ENCODE results near the gene DDX20.
A peak's percentile ranks its signal among the peaks of the same experiment; 100 is the strongest.

DDX20 gene

DNA sequence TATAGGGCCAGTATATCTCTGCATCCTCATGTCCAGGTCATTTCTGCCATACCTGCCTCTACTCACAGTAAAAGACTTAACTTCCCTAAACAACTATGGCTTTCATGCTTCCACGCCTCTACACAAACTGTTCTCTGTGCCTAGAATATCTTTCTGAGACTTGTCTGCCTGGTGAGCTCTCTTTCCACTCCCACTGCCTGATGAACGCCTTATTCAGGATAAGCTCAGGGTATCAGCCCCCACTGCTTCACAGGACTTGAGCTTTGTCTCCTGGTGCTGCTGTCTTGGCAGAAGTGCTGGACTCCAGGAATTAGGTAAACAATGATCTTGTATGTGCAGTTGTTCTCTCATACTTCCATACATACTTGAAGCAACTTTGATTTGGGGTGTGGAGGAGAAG is 4.8 kb upstream of the DDX20 start:
- no peak for DNase-seq (ENCODE audit: low spot score)

DNA sequence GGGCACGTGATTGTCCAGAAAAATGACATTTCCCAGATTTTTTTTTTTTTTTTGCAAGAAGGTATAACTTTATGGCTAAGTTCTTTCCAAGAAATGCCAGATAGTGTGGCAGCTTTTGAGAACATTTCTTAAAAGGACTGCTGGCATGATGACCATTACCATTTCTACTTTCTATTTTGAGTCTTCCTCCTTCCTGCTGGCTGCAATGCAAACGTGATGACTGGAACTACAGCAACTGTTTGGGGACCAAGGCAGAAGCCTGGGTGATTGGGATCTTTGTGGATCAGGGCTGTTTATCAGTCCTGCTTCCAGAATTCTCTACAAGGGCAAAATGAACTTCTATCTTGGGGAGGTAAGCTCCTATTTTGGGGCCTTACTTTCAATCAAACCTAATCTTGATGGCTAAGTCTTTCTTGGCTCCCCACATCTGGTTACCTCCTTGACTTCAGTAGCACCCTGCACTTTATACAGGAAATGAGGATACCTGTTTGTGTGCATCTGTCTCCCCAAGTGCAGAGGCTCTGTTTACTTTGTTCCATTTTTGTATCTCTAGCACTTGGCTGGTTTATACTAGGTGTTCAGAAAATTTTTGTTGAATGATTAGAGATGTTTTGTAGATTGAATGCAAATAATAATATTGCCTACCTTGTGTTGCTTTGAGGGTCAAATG is 3.7 kb upstream of the DDX20 start:
- no peak for DNase-seq (ENCODE audit: low spot score)

DNA sequence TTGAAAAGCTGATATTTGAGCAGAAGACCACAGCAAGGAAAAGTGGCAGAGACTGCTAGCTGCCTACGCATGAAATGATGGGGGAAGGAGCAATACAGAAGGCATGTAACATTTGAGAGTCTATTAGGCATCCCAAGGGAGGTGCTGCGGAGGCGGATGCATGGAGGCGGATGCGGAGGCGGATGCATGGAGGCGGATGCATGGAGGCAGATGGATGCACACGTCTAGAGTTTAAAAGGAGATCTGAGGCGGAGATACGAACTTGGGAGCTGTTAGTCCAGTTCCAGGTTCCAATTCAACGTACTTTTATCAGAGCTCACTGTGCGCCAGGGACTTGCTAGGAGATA is 744 bp upstream of the DDX20 start:
- no peak for DNase-seq (ENCODE audit: low spot score)

DNA sequence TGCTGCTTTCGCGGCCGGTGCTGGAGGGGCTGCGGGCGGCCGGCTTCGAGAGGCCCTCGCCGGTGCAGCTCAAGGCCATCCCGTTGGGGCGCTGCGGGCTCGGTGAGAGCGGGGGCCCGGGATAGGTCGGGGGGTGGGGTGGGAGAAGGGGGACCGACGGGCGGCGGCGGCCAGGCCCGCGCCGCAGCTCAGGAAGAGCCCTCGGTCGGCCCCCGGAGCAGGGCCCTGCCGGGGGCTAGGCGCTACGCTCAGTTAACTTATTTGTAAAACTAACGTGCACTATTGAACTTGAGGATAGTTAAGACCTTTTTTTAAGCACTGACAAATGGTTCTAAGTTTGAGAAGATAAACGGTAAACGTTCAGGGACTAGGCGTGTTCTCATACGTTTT is 418 bp downstream of the DDX20 start:
- DNase-seq (ENCODE audit: low spot score), result peak; percentile 23

DNA sequence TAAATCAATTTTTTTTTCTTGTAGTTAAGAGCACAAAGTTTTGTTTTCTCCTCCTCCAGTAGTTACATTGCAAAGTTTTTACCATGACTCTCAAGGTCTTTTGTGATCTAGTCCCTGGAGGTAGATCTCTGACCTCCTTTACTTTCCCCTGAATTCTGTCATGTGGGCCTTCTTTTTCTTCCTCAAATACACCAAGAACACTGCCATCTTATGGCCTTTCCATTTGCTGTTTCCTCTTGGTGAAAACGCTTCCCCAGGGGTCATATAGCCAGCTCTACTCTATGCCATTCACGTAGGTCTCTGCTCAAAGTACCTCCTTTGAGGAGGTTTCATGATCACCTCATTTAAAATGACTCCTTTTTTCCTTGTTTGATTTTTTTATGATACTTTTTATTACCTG is 2.7 kb downstream of the DDX20 start:
- DNase-seq (ENCODE audit: low spot score), result no peak

DNA sequence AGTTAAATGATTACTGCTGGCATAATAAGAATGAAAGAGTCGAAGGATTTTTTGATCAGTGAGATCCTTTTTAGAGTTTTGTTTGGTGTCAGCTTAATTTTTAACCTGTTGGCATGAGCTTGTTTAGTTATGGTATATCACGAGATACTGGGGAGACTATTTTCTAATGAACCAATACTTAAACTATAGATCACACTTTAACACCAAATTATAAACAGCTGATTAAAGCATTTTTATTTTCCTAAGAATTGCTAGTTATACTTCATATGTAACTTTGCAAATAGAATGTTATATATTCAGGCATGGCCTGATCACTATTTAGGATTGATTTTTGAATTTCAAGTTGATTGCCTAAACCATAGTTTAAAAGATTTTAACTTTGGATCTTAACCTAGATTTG is 6.0 kb downstream of the DDX20 start:
- no peak for DNase-seq (ENCODE audit: low spot score)

DNA sequence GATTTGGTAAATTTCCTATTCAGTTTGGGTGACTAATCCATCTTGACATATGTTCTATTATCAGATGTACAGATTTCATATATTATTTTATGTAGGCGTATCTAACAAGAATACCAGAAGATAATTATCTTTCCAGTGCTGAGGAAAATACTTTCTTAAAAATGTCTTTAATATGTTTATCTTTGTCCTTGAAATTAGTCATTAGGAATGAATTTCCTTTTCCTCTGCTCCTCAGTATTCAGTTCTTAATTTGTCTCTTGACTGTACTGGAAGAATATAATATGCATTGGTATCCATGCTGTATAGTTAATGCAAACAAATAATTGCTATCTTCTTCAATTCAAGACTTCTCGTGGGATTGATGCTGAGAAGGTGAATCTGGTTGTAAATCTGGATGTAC is 6.6 kb downstream of the DDX20 start:
- no peak for DNase-seq (ENCODE audit: low spot score)

DNA sequence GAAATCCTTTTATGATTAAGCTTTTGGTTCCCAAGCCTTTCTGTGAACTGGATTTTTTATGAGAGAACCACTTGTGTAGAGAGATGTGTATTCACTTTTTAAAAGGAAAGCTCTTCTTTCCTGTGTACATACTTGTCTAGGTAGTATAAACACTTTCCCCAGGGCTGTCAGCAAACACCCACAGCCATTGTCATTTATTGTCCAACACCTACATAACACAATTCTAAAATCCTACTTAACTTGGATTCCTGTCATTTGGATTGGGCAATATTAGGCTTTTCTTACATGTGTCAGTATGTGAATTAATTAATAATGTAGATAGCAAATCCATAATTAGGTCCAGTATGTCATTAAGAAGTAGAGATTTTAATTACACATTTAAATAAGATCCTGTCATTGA is 12.3 kb downstream of the DDX20 start:
- DNase-seq (ENCODE audit: low spot score), result no peak

DNA sequence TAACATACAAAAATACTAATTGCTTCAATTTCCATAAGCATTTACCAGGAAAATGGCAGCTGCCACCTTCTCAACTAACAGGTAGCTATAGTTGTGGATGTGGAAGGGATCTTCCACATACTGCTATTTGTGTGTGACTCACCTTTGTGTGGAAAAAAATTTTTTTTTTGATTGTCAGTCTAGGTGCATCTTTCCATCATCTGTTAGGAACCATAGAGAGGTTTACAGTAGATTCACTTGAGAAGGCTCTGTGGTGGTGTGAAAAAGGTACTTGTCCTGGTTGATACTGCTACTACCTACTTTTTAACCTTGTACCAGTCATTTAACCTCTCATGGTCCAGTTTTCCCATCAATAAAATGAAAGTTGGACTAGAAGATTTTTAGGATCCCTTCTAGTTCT is 12.9 kb downstream of the DDX20 start:
- no peak for DNase-seq (ENCODE audit: low spot score)

DNA sequence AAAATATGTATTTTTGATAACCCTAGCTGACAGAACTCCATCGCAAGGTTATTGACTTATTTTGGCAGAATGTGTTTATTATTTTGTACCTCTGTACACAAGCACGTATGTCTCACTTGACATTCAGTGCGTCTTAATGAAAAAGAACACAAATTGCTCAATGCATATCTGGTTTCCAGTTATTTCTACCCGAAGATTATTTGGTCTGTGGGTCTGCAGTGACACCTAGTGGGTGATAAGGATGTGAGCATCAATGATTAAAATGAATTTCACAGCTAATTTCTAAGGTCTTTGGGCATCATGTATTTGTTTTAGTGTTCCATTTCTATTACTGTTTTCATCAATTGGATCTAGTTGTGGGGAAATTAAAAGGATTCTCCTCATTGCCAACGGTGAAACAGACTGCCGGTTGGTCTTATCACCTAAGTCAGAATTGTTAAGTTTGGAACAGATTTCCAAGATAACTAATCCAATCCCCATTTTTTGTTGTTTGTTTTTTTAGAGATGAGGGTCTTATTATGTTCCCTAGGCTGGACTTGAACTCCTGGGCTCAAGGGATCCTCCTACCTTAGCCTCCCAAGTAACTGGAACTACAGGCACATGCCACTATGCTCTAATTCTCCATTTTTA is 13.9 kb downstream of the DDX20 start:
- DNase-seq (ENCODE audit: low spot score), result peak; percentile 82

DNA sequence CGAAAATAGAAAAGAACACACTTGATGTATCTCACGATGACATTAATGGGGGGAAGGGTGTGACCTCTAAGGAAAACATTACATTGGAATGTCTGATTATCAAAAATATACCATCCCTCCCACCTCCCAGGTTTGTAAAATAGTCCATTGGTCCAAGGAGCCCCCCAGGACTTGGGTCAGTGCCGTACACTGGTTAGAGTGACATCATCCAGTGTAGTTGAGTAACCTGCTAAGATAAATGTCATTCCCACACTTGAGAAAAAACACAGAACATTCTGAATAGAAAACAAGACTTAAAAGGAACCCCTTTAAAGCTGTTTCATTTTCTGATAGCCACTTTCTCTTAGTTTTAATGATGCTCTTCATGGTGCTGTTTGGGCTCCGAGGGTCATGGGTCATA is 15.2 kb downstream of the DDX20 start:
- DNase-seq (ENCODE audit: low spot score), result no peak

DNA sequence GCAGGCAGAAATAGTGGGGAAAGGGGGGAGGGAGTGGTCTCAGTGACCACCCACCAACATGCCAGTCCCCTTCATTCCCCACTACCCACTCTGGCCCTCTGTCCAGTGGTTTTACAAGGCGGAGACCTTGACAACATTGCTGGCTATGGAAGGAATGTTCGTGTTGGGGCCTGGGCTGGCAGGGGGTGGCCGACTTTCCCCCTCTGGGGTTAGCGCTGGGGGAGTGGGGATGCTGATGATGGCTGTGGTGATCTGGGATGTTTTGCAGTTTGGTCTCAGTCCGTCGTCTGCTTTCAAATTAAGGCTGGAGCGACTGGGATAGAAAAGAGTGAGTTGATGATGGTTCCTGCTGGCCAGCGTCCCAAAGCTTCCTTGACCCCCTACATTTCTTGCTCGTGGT is 20.3 kb downstream of the DDX20 start:
- no peak for DNase-seq (ENCODE audit: low spot score)

DNA sequence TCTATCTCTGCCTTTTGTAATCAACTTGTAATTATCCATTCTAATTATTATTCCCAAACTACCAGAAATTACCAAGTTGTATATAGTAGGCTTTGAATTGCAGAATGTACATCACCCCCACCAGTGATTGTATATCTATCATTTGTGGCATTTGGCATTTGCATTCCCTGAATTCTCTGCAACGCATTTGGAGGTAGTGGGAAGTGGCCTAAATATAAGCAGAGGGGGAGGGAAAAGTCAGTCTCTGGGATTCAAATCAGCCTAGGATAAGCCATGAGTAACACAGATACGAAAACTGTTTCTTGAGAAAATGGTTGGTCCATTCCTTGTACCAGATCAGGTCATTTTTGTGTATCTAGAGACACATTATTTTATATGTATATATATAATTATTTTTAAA is 20.7 kb downstream of the DDX20 start:
- DNase-seq (ENCODE audit: low spot score), result no peak

DNA sequence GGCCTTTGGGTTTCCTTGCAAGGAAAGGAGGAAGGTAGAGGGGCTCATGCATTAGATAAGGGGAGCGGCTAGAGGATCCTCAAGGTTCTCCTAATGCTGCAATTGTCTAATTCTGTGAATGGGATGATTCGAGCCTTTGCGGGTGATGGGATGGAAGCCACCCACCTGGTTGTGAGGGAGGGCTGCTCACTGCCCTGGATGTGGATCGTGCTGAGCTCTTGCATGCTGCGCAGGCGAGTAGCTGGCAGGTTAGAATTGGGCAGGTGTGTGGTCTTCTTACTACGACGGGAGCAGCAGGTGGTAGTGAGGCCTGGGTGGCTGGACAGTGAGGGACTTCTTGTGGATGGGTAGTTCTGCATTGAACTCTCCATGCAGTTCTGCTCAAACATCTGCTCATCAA is 21.2 kb downstream of the DDX20 start:
- no peak for DNase-seq (ENCODE audit: low spot score)

DNA sequence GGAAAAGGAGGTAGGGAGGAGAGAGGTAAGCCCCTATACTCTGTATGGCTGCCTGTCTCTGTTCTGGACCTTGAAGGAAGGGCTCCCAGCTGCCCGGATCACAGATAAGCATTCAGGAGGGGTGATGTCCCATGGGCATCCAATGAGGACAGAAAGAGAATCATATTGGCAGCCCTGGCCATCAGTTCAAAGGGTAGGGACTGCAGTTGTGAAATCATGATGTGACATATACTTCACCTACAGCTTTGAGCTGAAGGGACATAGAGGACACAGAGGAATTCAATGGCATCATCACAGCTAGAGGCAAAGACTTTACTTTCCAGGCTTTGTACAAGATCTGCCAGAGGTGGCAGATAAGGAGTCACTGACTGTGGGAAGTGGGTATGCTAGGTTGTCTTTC is 21.6 kb downstream of the DDX20 start:
- no peak for DNase-seq (ENCODE audit: low spot score)

DNA sequence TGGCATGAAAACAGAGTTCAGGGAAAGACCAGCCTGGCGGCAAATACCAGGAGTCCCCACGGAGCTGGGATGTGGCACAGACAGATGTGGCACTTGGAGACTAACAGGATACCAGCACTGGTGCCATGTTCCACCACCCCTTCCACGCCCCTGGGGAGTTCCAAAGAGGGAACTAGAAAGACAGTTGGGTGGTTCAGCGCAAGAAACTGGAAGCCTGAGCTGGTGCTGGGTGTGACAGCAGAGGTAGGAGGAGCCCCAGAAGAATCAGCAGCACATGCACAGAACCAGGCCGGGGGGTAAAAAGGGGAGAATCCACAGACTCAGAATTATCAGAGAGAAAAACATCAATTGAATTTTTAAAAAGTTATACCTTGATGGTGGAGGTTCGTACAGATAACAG is 22.4 kb downstream of the DDX20 start:
- DNase-seq (ENCODE audit: low spot score), result no peak

DNA sequence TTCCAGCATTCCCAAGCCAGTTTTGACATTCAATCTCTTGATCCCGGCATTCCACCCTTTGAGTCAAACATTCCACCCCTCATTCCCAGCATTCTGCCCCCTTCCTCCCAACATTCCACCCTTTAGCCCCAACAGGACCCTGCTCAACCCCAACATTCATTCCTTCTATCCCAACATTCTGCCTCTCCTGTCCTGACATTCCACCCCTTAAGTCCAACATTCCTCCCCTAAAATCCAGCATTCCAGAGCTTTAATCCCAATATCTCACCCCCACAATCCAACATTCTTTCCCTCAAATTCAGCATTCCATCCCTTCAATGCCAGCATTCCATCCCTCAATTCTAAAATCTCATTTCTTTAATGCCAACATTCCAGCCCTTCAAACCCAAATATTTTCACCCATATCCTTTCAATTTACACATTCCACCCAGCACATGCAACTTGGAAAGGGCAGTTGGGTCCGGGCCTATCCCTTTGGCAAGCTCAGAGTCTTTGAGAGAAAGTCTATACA is 22.9 kb downstream of the DDX20 start:
- no peak for DNase-seq (ENCODE audit: low spot score)

DNA sequence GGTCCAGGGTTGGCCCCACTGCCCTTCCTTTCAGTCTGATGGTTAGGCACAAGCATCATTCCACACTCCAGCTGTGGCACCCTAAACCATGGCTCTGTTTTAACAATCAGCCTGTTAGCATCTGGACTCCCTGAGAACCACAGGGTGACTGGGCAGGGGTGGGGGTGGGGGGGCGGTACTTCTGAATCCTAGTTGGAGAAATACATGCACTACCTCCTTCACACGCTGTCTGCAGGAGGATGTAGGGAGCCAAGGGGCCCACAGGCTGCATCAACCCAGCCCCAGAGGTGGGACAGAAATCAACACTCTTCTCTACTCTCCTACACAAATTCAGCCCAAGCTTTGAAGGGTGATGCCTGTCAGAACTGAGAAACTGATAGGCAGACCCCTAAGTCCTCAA is 23.8 kb downstream of the DDX20 start:
- no peak for DNase-seq (ENCODE audit: low spot score)

DNA sequence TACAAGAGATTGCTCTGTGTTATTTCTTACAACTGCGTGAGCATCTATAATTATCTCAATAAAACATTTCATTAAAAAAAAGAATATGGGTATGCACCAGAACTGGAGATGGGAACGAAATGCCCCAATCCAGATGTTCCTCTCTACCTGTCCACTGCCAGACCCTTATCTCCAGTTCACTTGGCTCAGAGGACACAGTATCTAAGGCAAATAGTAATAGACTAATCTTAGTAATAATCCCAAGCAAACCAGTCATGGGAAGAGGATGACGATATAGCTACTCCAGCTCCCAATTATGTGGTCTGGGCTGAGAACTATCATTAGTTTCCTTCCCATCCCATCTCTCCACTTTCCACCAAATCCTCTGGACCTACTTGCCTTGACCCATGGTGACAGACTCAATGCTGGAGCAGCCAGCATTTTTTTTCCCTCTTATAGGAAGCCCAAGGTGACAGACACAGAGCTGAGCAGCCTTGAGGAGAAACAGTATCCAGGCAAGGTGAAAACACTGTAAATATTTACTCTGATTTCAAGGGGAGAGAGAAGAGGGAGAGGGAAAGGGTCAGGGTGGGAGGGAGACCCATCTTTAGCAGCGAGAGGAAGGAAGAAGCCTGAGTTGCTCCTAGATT is 28.7 kb downstream of the DDX20 start:
- no peak for DNase-seq (ENCODE audit: low spot score)

DNA sequence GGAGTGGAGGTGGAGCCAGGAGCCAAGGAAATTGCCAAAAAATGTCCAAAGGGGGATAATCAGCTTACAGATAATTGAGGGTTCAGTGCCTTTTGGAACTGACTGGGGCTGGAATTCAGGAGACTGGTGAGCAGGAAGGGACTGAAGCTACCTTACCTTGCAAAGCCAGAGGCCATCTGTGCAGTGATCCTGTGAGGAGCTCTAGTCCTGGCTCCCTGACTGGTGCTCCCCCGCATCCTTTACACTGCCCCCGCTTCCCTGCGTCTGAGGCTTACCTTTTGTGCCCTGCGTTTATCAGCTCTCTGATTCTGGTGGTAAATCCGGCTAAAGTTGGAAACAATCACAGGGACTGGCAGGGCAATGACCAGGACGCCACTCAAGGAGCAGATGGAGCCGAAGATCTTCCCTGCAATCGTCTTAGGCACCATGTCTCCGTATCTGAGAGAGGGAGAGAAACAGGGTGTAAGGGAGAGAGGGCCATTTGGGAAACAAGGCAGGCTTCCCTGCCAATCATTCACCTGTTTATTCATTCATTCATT is 31.0 kb downstream of the DDX20 start:
- no peak for DNase-seq (ENCODE audit: low spot score)

DNA sequence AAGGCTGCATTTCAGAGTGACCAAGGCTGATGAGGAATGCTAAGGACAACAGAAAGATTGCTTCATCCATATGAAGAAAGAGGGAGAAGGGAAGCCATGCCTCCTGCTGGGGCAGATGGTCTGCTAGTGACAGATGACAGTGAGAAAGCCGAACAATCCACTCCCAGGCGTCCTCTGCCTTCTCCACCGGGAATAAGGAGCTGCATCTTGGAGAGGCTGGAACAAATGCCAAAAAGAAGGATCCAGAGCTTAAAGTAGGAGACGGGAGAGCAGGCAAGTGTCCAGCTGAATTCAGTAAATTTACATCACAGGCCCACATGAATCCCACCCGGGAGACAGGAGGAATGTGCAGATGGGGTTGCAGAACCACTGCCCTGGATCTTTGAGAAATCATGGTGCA is 33.4 kb downstream of the DDX20 start:
- no peak for DNase-seq (ENCODE audit: low spot score)

DNA sequence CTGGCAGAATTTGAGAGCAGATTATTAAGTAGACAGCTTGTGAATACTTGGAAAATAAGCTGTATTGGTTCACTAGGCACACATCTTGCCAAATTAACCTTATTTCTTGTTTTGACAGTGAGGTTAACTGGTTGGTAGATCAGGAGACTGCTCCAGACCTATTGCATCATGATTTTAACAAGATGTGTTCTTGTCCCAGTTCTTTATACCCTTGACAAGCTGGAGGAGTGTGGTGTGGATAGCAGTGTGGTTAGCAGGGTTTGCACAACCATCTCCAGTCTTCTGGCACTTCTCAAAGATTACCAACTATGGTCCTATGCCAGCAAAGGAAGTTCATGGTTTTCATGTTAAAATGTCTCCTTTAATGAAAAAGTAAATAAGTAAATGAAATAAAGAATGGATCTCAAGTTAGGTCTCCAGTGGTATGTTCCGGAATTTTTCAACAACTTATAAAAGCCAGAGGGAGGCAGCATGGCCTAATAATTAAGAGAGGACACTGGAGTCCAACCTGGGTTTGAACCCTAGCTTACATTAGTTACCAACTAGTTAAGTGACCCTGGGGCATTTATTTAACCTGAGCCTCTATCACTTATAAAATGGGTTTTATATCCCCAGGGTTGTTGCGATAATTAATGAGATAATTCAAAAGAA is 34.1 kb downstream of the DDX20 start:
- DNase-seq (ENCODE audit: low spot score), result no peak

DNA sequence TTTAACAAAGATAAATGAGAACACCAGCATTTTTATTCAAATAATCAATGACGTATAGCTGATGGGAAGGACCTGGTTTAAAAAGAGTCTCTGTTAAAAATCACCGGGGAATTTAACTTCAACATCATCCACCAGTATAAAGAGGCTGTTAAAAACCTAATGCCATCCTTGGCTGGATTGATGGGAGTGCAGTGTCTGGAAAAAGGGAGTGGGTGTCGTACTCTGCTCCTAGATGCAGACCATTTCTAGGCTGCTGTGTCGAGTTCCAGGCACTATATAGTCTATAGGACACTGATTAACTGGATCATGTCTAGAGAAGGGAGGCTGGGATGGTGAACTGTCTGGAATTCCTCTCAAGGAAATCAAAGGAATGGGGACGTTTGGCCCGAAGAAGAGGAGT is 36.1 kb downstream of the DDX20 start:
- DNase-seq (ENCODE audit: low spot score), result no peak
